Mesenchymal stem cell (in vitro differentiated cells and primary cell): ENCODE measurements around the gene INVS.

Experiments
- DNase-seq: peaks from one replicate; pipeline ENCODE4 v3.0.0-alpha.2; 2013
- H2AFZ ChIP-seq: one replicate; pipeline ENCODE4 v1.6.1; 2013; ENCODE audit warnings: low read depth, mild to moderate bottlenecking, control low read depth, inconsistent platforms, low read length, moderate library complexity
- H2AK5ac ChIP-seq: 2 replicates; pipeline ENCODE4 v1.6.1; 2013; ENCODE audit warnings: low read length, moderate library complexity, mild to moderate bottlenecking, inconsistent platforms; ENCODE audit not compliant: severe bottlenecking
- H2BK120ac ChIP-seq: one replicate; pipeline ENCODE4 v1.6.1; 2013; ENCODE audit warnings: low read depth, mild to moderate bottlenecking, inconsistent platforms, low read length, moderate library complexity
- H2BK12ac ChIP-seq, 2 experiments: one replicate each; pipeline ENCODE4 v1.6.1; 2013; ENCODE audit warnings: inconsistent platforms in 2 of 2, low read length in 2 of 2, mild to moderate bottlenecking in 2 of 2, moderate library complexity in 2 of 2, control low read depth in 1 of 2
- H2BK15ac ChIP-seq: one replicate; pipeline ENCODE4 v1.6.1; 2013; ENCODE audit warnings: mild to moderate bottlenecking, low read depth, inconsistent platforms; ENCODE audit not compliant: poor library complexity, severe bottlenecking
- H2BK5ac ChIP-seq: 2 replicates; pipeline ENCODE4 v1.6.1; 2013; ENCODE audit warnings: low read depth, mild to moderate bottlenecking, low read length, control low read depth, inconsistent platforms; ENCODE audit not compliant: poor library complexity, severe bottlenecking
- H3K14ac ChIP-seq, 2 experiments: one replicate each; pipeline ENCODE4 v1.6.1; 2013; ENCODE audit warnings: inconsistent platforms in 2 of 2, low read length in 2 of 2, control low read depth in 1 of 2, mild to moderate bottlenecking in 1 of 2, moderate library complexity in 1 of 2
- H3K18ac ChIP-seq, 2 experiments: one replicate each; pipeline ENCODE4 v1.6.1; 2013; ENCODE audit warnings: inconsistent platforms in 2 of 2, low read length in 2 of 2, control low read depth in 1 of 2, low read depth in 1 of 2, mild to moderate bottlenecking in 1 of 2
- H3K23ac ChIP-seq, 2 experiments: one replicate each; pipeline ENCODE4 v1.6.1; 2013; ENCODE audit warnings: inconsistent platforms in 2 of 2, low read length in 2 of 2, mild to moderate bottlenecking in 2 of 2, moderate library complexity in 2 of 2, control low read depth in 1 of 2
- H3K27ac ChIP-seq: 2 replicates; pipeline ENCODE4 v1.5.1; 2013; ENCODE audit warnings: mild to moderate bottlenecking, moderate library complexity, low read length, control low read depth, inconsistent platforms; ENCODE audit not compliant: poor library complexity, severe bottlenecking
- H3K27me3 ChIP-seq, 2 experiments: 2 replicates each; pipeline versions ENCODE4 v1.6.1 to v1.7.0; 2013; ENCODE audit warnings: low read length in 2 of 2, mild to moderate bottlenecking in 2 of 2, moderate library complexity in 2 of 2, control low read depth in 1 of 2, inconsistent platforms in 1 of 2; ENCODE audit not compliant: control insufficient read depth in 1 of 2, insufficient read depth in 1 of 2
- H3K36me3 ChIP-seq, 2 experiments: 2 replicates each; pipeline versions ENCODE4 v1.6.1 to v1.7.0; 2013; ENCODE audit warnings: low read length in 2 of 2, control low read depth in 1 of 2, inconsistent platforms in 1 of 2, low read depth in 1 of 2, mild to moderate bottlenecking in 1 of 2; ENCODE audit not compliant: insufficient read depth in 2 of 2, control insufficient read depth in 1 of 2
- H3K4ac ChIP-seq, 2 experiments: one replicate each; pipeline ENCODE4 v1.6.1; 2013; ENCODE audit warnings: inconsistent platforms in 2 of 2, low read length in 2 of 2, mild to moderate bottlenecking in 2 of 2, moderate library complexity in 2 of 2, control low read depth in 1 of 2, low read depth in 1 of 2
- H3K4me1 ChIP-seq: 2 replicates; pipeline ENCODE4 v1.6.1; 2013; ENCODE audit warnings: low read depth, low read length, control low read depth; ENCODE audit not compliant: control insufficient read depth, insufficient read depth
- H3K4me2 ChIP-seq: 2 replicates; pipeline ENCODE4 v1.6.1; 2013; ENCODE audit warnings: low read length, mild to moderate bottlenecking, inconsistent platforms; ENCODE audit not compliant: poor library complexity, severe bottlenecking
- H3K4me3 ChIP-seq, 2 experiments: 2 replicates each; pipeline versions ENCODE4 v1.5.1 to v1.7.0; 2013; ENCODE audit warnings: low read length in 2 of 2, mild to moderate bottlenecking in 2 of 2, control low read depth in 1 of 2, low read depth in 1 of 2; ENCODE audit not compliant: insufficient read depth in 1 of 2
- H3K79me1 ChIP-seq: replicated peaks from 2 replicates; pipeline ENCODE4 v1.6.1; 2013; ENCODE audit warnings: mild to moderate bottlenecking, control low read depth, low read length, inconsistent platforms; ENCODE audit not compliant: poor library complexity, severe bottlenecking
- H3K9ac ChIP-seq: 2 replicates; pipeline ENCODE4 v1.7.0; 2013; ENCODE audit warnings: mild to moderate bottlenecking, low read length, moderate library complexity
- H3K9me3 ChIP-seq: 2 replicates; pipeline ENCODE4 v1.7.0; 2013; ENCODE audit warnings: mild to moderate bottlenecking, low read length; ENCODE audit not compliant: control insufficient read depth
- H4K8ac ChIP-seq: one replicate; pipeline ENCODE4 v1.6.1; 2013; ENCODE audit warnings: inconsistent platforms, mild to moderate bottlenecking, low read length, moderate library complexity
- H4K91ac ChIP-seq: one replicate; pipeline ENCODE4 v1.6.1; 2013; ENCODE audit warnings: mild to moderate bottlenecking, low read length, inconsistent platforms
- WGBS: methylation state at CpG from one replicate; pipeline ENCODE4 v1.1.7; 2013; ENCODE audit warnings: mixed read lengths; 5-methylcytosine and 5-hydroxymethylcytosine counted together

Gene INVS

DNA sequence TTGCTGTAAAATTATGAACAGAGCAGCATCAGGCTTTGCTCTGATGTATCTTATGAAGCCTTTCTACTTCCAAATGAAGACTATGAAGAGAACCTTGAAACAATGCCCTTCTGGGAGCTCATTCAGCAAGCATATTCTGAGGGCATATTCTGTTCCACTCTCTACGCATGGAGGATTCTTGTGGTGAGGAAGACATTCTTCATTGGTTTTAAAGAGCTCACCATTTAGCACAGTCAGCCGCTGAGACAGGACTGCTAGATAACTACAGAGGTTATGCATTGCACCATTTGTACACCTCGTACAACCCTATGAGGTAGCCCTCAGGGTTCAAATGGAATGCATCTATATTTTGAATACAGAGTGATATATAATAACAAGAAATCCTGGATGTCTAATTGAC is 61.0 kb downstream of the INVS start:
- WGBS = 100% methylated on average over 2 of the region's 3 CpGs
- H4K91ac ChIP-seq = no peak overlapping the region

DNA sequence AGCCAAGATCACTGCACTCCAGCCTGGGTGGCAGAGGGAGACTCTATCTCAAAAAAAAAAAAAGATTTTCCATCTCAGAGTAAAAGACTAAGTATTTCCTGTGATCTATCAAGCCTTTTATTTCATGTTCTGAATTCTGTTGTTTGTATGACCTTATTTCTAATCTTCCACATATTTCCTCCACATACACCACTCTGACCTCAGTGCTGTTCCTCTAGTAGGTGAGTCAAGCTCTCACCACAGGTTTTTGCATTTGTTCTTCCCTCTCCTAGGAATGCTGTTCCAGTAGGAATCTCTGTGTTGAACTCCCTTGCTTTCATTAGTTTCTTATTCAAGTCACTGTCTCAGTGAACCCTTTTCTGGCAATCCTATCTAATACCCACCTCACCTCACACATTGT is 68.1 kb downstream of the INVS start:
- H2AFZ ChIP-seq = no peak overlapping the region

More for the DNA sequence above, 61.0 kb downstream of the INVS start:
- Histone ChIP-seq H2BK12ac (no peak overlapping the region), H2BK15ac (no peak overlapping the region), H3K18ac (no peak overlapping the region), H3K23ac (no peak overlapping the region), H3K27me3 (no peaks in the 10 kb centered on the region), H3K79me1 (no peaks in the 10 kb centered on the region), H3K14ac (no peak overlapping the region), H3K4me2 (no peak overlapping the region), H3K27ac (no peak overlapping the region), H2AFZ (no peak overlapping the region), H3K9me3 (no peaks in the 10 kb centered on the region), H3K4me3 (no peak overlapping the region), H3K4ac (no peak overlapping the region), H4K8ac (no peak overlapping the region), H3K36me3 (peaks cover 0 to 4% of the 10 kb centered on the region in 2 experiments), H2AK5ac (no peak overlapping the region), H3K9ac (no peak overlapping the region), H3K4me1 (no peaks in the 10 kb centered on the region), H2BK120ac (no peak overlapping the region), H2BK5ac (no peak overlapping the region)
- no peak for DNase-seq

DNA sequence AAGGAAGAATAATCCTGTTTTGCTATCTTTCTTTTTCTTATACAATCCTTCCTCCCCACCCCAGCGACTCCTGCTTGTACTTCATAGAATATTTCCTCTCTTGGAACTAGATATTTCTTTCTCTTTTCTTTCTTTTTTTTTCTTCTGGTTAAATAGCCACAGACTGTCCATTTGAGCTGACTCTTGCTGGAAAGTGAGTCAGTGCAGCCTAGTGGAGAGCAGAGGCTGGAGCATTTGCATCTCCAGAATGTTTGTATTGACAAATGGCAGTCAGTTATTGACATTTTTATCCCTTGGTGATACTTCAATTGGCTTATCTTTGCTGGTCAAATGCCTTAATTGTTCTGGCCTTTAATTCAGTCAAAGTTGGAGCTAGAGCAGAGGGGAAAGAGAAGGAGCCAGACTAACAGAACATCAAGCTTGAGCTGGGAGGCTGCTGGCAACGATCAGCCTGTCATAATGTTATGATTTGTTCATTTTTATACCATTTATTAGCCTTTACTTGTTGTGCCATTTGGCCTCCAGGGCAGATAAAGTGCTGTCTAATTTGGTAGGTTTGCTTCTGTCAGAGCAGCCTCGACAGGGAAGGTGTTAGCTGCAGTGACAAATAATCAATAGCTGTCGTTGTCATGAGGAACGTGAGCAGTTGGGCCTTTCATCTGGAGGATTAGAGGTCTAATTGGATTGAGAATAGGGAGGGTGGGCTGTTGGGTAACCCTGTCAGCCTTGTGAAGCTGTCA is 69.0 kb downstream of the INVS start:
- no peaks in the 10 kb centered on the region for H3K9me3 ChIP-seq
- peaks cover 6% of the 10 kb centered on the region for H3K79me1 ChIP-seq
- H2BK5ac ChIP-seq = no peak overlapping the region
- H3K9ac ChIP-seq = no peak overlapping the region
- H2BK120ac ChIP-seq = no peak overlapping the region
- no peak overlapping the region for H4K8ac ChIP-seq
- peaks cover 0 to 2% of the 10 kb centered on the region in 2 experiments for H3K36me3 ChIP-seq
- H4K91ac ChIP-seq = no peak overlapping the region
- no peaks in the 10 kb centered on the region for H3K27me3 ChIP-seq
- peak; percentile 7 for DNase-seq
- H3K23ac ChIP-seq = no peak overlapping the region
- no peak overlapping the region for H3K4ac ChIP-seq
- peaks cover 1% of the 10 kb centered on the region for H3K4me1 ChIP-seq
- H2AK5ac ChIP-seq = no peak overlapping the region
- no peak overlapping the region for H2AFZ ChIP-seq
- H3K4me3 ChIP-seq = no peak overlapping the region
- H3K14ac ChIP-seq = no peak overlapping the region
- no peak overlapping the region for H3K18ac ChIP-seq
- H3K4me2 ChIP-seq = no peak overlapping the region
- H2BK15ac ChIP-seq = no peak overlapping the region
- H3K27ac ChIP-seq = no peak overlapping the region
- 60% methylated on average over 4 of the region's 5 CpGs for WGBS
- H2BK12ac ChIP-seq = no peak overlapping the region

More for the DNA sequence above, 68.1 kb downstream of the INVS start:
- Histone ChIP-seq H2BK120ac (no peak overlapping the region), H2BK5ac (no peak overlapping the region), H2AK5ac (no peak overlapping the region), H2BK15ac (no peak overlapping the region), H3K23ac (no peak overlapping the region), H3K4me1 (peaks cover 1% of the 10 kb centered on the region), H3K14ac (no peak overlapping the region), H3K27ac (no peak overlapping the region), H4K8ac (no peak overlapping the region), H3K79me1 (peaks cover 6% of the 10 kb centered on the region), H4K91ac (no peak overlapping the region), H3K27me3 (no peaks in the 10 kb centered on the region), H2BK12ac (no peak overlapping the region), H3K18ac (no peak overlapping the region), H3K9me3 (no peaks in the 10 kb centered on the region), H3K4me3 (no peak overlapping the region), H3K4me2 (no peak overlapping the region), H3K4ac (no peak overlapping the region), H3K36me3 (no peaks in the 10 kb centered on the region), H3K9ac (no peak overlapping the region)
- peak; percentile 11 for DNase-seq

DNA sequence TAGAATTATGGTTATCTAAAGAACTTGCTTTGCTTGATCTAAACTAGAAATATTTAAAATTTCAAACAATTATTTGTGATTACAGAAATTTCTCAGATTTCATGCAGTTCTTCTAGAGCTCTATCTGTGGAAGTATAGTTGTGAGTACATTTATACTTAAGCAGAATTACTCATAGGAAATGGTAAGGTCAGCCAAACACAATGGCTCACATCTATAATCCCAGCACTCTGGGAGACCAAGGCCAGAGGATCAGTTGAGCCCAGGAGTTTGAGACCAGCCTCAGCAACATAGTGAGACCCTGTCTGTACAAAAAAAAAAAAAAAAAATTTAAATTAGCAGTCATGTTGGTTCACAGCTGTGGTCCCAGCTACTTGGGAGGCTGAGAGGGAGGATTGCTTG is 71.0 kb downstream of the INVS start:
- H3K4me3 ChIP-seq = no peak overlapping the region
- peaks cover 7% of the 10 kb centered on the region for H3K9me3 ChIP-seq
- H4K8ac ChIP-seq = no peak overlapping the region
- H3K79me1 ChIP-seq = peaks cover 6% of the 10 kb centered on the region
- no peak overlapping the region for H2BK120ac ChIP-seq
- no peak overlapping the region for H4K91ac ChIP-seq
- H2BK12ac ChIP-seq = no peak overlapping the region
- no peak overlapping the region for H2BK5ac ChIP-seq
- no peak overlapping the region for H3K18ac ChIP-seq
- H2AK5ac ChIP-seq = no peak overlapping the region
- H3K27ac ChIP-seq = no peak overlapping the region
- H3K36me3 ChIP-seq = peaks cover 0 to 10% of the 10 kb centered on the region in 2 experiments
- H2AFZ ChIP-seq = no peak overlapping the region
- H3K14ac ChIP-seq = no peak overlapping the region
- H2BK15ac ChIP-seq = no peak overlapping the region
- no peak overlapping the region for H3K9ac ChIP-seq
- H3K27me3 ChIP-seq = no peaks in the 10 kb centered on the region
- no peak overlapping the region for H3K4ac ChIP-seq
- peaks cover 1% of the 10 kb centered on the region for H3K4me1 ChIP-seq
- no peak overlapping the region for H3K23ac ChIP-seq
- H3K4me2 ChIP-seq = no peak overlapping the region
- DNase-seq = peak; percentile 11
